Measurements from ENCODE around the gene IL36RN.

Gene IL36RN

GRCh38 chr2:113050921-113051895 is 7.8 kb upstream of the IL36RN start:
- DNase-seq (ENCODE audit: low read depth) = no peak

DNA sequence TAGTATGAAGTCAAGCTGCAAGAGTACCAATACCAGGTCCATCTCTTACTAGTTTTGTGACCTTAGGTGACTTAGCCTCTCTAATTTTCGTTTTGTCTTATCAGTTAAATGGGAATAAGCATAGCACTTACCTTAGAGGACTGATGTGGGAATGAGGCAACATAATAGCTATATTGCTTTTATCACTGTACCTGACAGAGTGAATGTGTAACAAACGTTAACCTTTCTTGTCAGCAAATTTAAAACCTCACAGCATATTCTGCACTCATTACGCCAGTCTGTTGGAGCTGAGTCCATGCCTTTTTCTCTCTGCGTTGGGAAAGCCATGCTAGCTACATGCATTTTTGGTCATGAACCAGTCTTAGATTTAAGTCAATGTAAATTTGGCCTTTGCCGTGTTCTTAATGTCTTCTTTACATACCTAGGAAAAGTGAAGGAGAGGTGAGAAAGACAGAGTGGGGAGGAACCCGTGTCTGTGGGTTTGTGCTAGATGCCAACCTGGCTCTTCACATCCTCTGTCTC is 6.5 kb upstream of the IL36RN start, which contains the start of gene IL36B:
Gene IL36B, minus strand, starts transcription at position 472 of the 522 bp plus-strand sequence.
- no peak for DNase-seq (ENCODE audit: low read depth)

DNA sequence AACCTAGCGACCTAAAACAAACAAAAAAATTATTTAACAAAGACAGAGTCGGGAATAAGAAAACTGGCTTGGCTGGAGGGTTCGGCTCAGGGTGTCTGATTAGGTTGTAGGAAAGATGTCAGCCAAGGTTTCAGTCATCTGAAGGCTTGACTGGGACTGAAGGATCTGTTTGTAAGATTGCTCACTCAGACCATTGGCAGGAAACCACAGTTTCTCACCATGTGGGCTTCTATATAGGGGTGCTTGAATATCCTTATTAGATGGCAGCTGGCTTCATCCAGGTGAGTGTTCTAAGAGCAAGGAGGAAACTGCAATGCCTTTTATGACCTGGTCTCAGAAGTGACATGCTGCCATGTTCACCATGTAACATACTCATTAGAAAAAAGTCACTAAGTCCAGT is 5.3 kb upstream of the IL36RN start:
- DNase-seq (ENCODE audit: low read depth) = no peak

DNA sequence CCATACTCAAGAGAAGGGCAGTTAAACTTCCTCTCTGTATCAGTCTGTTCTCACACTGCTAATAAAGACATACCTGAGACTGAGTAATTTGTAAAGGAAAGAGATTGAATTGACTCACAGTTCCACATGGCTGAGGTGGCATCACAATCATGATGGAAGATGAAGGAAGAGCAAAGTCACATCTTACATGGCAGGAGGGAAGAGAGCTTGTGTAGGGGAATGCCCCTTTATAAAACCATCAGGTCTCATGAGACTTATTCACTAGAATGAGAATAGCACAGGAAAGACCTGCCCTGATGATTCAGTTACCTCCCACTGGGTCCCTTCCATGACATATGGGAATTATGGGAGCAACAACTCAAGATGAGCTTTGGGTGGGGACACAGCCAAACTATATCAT is 4.9 kb upstream of the IL36RN start:
- no peak for DNase-seq (ENCODE audit: low read depth)

- no peak for DNase-seq (ENCODE audit: low read depth)
Observed at GRCh38 chr2:113056521-113056920, 2.5 kb upstream of the IL36RN start.

- no peak for DNase-seq (ENCODE audit: low read depth)
Observed at GRCh38 chr2:113057117-113057516, 1.9 kb upstream of the IL36RN start.

GRCh38 chr2:113058411-113058994 is 495 bp upstream of the IL36RN start:
- no peak for DNase-seq (ENCODE audit: low read depth)

- DNase-seq (ENCODE audit: low read depth) = no peak
Observed at GRCh38 chr2:113060396-113060795, 1.4 kb downstream of the IL36RN start.

- DNase-seq (ENCODE audit: low read depth) = no peak
Observed at GRCh38 chr2:113060796-113061195, 1.8 kb downstream of the IL36RN start.

DNA sequence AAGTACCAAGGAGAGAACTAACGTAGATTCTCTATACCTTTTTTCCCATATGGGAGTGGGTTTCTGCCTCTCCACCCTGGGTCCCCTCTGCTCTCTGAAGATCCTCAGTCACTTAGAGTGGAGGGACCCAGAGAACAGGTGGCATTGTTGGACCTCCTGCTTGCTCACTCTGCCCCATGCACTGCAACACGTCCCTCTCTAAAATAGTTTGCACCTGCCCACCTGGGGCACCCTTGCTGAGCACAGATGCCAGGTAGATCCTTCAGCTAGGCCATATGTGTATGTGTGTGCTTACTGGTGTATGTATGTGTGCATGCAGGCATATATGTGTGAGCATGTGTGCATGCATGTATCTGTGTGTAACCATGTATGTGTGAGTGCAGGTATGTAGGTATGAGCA is 2.2 kb downstream of the IL36RN start:
- DNase-seq (ENCODE audit: low read depth) = no peak

DNA sequence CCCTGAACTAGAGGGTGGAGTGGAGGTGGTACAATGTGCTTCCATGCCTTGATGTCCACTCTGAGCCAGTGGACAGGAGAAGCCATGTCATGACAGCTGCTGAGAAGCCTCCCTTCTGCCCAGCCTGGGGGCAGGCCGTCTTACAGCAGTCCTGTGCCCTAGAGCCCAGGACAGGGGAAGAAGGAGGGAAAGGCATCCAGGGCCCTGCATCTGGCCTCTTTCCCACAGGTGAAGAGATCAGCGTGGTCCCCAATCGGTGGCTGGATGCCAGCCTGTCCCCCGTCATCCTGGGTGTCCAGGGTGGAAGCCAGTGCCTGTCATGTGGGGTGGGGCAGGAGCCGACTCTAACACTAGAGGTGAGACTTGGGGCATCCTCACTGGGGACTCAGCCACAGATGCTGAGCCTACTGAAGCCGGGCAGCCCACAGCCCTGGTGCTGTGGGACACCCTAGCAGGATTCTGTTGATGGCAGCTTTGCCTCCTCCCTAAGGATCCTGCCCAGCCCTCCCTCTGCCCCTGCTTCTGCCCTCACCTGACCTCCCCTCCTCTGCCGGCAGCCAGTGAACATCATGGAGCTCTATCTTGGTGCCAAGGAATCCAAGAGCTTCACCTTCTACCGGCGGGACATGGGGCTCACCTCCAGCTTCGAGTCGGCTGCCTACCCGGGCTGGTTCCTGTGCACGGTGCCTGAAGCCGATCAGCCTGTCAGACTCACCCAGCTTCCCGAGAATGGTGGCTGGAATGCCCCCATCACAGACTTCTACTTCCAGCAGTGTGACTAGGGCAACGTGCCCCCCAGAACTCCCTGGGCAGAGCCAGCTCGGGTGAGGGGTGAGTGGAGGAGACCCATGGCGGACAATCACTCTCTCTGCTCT is 3.1 kb downstream of the IL36RN start:
- DNase-seq (ENCODE audit: low read depth) = no peak

GRCh38 chr2:113064281-113064680 is 5.3 kb downstream of the IL36RN start:
- DNase-seq (ENCODE audit: low read depth) = no peak

GRCh38 chr2:113064898-113065297 is 5.9 kb downstream of the IL36RN start:
- no peak for DNase-seq (ENCODE audit: low read depth)

DNA sequence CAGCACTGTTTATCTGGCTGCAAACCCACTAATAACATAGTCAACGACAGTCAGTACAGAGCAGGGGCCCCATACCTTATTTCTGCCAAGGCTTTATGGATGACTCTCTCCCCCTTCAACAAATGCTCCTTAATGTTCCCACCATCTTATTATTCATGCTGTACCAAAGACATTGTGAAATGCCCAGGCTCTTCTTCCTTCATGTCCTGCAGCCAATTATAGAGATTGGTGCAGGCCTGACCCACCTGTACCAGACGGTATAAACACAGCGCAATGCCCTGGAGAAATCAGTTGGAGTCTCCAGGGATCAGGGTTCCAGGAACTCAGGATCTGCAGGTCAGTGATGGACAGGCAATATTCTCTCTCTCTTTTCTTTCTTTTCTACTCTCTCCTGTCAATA is 8.7 kb downstream of the IL36RN start, which contains the start of gene IL1F10:
Gene IL1F10, plus strand, starts transcription at position 290 of the 400 bp plus-strand sequence. CDS start 4,769 bp downstream, outside the sequence.
- no peak for DNase-seq (ENCODE audit: low read depth)

- no peak for DNase-seq (ENCODE audit: low read depth)
Observed at GRCh38 chr2:113068249-113068648, 9.3 kb downstream of the IL36RN start.

GRCh38 chr2:113068706-113069485 is 9.9 kb downstream of the IL36RN start:
- DNase-seq (ENCODE audit: low read depth) = no peak

- DNase-seq (ENCODE audit: low read depth) = no peak
Observed at GRCh38 chr2:113069676-113070605, 10.9 kb downstream of the IL36RN start.

DNA sequence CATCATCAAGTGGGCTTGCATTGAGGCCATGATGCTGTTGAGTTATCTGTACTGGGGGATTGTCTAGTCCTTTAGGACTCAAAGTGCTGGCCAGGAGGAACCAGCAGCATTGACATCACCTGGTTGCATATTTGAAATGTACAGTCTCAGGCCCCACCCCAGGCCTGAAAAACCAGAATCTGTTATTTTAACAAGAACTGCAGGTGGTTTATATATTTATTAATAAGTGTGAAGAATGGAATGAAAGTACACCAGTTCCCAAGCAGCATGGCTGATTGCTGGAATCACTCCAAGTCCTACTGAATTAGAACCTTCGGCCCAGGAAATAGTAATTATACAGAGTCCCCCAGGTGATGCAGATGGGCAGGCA is 11.6 kb downstream of the IL36RN start:
- no peak for DNase-seq (ENCODE audit: low read depth)

- no peak for DNase-seq (ENCODE audit: low read depth)
Observed at GRCh38 chr2:113072584-113072983, 13.6 kb downstream of the IL36RN start.

GRCh38 chr2:113073325-113073834 is 14.4 kb downstream of the IL36RN start:
- DNase-seq (ENCODE audit: low read depth) = no peak
